HL-60 (cell line): Measurements from ENCODE around the gene THEM4.

ENCODE experiments used
- DNase-seq, 2 experiments: peaks; one replicate each; pipeline ENCODE4 v3.0.0-alpha.2; 2010 to 2020; ENCODE audit warnings: low read depth in 1 of 2, low spot score in 1 of 2
- H3K27ac ChIP-seq: fragments of 250-450 bp; sonication (Bioruptor Pico); replicated peaks from 2 replicates; pipeline ENCODE4 v1.5.1; 2020; ENCODE audit warnings: mild to moderate bottlenecking, moderate library complexity
- H3K27me3 ChIP-seq: fragments of 250-450 bp; sonication (Bioruptor Pico); 2 replicates; pipeline ENCODE4 v1.5.1; 2021; ENCODE audit warnings: mild to moderate bottlenecking, moderate library complexity; ENCODE audit not compliant: insufficient read depth, poor library complexity, severe bottlenecking
- H3K4me3 ChIP-seq: replicated peaks from 2 replicates; pipeline ENCODE4 v1.5.1; 2011; ENCODE audit warnings: mild to moderate bottlenecking, control low read depth, low read length; ENCODE audit not compliant: insufficient read depth
- GABPA ChIP-seq: IDR thresholded peaks from 2 replicates; pipeline ENCODE4 v1.6.1; 2012; ENCODE audit warnings: low read depth
- POLR2AphosphoS5 ChIP-seq: IDR thresholded peaks from 2 replicates; pipeline ENCODE4 v1.6.1; 2012; ENCODE audit warnings: low read depth
- SPI1 ChIP-seq: IDR thresholded peaks from 2 replicates; pipeline ENCODE4 v1.6.1; 2012; ENCODE audit warnings: low read depth, mild to moderate bottlenecking, borderline replicate concordance
- TF ChIP-seq, protein P1 (sequence below): IDR thresholded peaks from 2 replicates; pipeline ENCODE4 v1.6.1; 2012; ENCODE audit warnings: low read depth; ENCODE audit not compliant: insufficient replicate concordance
- TF ChIP-seq, protein P2 (sequence below): IDR thresholded peaks from one replicate; pipeline ENCODE4 v1.5.1; 2011; ENCODE audit warnings: low read length, control low read depth, inconsistent platforms; ENCODE audit not compliant: insufficient read depth

THEM4 gene

DNA sequence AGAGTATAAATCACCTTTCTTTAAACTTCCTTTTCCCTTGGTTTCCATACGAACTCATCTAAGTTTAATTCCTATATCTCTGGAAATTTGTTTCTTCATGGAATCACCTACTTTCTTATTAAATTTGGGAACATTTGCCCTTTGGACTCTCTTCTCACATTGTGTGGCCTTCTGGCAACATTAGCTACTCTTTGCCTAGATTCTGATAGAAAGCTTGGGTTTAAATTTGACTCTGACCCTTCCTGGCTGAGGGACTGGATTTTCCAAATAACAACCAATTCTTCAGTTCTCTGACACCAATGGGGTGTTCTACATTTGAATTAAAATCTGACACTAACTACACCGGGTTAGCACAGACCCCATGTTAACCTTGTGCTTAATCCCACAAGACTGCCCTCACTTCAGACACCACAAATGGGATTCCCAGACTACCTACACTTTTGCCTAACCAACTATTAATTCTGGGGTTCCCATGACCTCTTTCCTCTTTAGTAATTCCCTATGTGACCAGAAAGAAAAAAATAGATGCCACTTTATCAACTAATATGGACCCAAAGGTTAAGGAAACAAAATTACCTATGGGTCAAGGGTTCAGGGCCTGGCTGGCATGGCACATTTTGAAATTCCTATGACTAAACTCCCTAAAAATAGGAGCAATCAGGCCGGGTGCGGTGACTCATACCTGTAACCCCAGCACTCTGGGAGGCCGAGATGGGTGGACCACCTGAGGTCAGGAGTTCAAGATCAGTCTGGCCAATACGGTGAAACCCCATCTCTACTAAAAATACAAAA, 9.7 kb upstream of the THEM4 start:
- DNase-seq: no peak
- Histone ChIP-seq H3K4me3 (no peak overlapping the region), H3K27ac (peak overlapping the region; percentile 77), H3K27me3 (no peaks in the 10 kb centered on the region)
- no peak for TF ChIP-seq POLR2AphosphoS5
- TF ChIP-seq, protein P1, sequence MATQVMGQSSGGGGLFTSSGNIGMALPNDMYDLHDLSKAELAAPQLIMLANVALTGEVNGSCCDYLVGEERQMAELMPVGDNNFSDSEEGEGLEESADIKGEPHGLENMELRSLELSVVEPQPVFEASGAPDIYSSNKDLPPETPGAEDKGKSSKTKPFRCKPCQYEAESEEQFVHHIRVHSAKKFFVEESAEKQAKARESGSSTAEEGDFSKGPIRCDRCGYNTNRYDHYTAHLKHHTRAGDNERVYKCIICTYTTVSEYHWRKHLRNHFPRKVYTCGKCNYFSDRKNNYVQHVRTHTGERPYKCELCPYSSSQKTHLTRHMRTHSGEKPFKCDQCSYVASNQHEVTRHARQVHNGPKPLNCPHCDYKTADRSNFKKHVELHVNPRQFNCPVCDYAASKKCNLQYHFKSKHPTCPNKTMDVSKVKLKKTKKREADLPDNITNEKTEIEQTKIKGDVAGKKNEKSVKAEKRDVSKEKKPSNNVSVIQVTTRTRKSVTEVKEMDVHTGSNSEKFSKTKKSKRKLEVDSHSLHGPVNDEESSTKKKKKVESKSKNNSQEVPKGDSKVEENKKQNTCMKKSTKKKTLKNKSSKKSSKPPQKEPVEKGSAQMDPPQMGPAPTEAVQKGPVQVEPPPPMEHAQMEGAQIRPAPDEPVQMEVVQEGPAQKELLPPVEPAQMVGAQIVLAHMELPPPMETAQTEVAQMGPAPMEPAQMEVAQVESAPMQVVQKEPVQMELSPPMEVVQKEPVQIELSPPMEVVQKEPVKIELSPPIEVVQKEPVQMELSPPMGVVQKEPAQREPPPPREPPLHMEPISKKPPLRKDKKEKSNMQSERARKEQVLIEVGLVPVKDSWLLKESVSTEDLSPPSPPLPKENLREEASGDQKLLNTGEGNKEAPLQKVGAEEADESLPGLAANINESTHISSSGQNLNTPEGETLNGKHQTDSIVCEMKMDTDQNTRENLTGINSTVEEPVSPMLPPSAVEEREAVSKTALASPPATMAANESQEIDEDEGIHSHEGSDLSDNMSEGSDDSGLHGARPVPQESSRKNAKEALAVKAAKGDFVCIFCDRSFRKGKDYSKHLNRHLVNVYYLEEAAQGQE: no peak
- TF ChIP-seq, protein P2, sequence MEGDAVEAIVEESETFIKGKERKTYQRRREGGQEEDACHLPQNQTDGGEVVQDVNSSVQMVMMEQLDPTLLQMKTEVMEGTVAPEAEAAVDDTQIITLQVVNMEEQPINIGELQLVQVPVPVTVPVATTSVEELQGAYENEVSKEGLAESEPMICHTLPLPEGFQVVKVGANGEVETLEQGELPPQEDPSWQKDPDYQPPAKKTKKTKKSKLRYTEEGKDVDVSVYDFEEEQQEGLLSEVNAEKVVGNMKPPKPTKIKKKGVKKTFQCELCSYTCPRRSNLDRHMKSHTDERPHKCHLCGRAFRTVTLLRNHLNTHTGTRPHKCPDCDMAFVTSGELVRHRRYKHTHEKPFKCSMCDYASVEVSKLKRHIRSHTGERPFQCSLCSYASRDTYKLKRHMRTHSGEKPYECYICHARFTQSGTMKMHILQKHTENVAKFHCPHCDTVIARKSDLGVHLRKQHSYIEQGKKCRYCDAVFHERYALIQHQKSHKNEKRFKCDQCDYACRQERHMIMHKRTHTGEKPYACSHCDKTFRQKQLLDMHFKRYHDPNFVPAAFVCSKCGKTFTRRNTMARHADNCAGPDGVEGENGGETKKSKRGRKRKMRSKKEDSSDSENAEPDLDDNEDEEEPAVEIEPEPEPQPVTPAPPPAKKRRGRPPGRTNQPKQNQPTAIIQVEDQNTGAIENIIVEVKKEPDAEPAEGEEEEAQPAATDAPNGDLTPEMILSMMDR: no peak
- TF ChIP-seq SPI1: no peak
- TF ChIP-seq GABPA: no peak

DNA sequence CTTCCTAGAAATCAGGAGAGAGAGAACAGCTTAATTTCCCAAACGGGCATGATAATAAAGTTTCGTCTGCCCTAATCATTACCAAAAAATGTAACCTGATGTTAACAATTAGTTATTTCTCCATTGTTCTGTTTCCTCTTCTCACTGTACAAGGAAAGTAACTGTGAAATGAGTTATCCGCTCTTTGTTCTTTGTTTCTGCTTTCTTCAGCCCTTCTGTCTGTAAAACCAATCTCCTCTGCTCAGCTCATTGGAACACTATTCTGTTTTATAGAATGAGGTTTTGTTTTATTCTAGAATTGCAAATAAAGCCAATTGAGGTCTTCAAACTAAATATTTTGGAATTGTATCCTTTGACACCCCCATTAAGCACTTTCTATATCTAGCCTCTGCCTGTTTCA, 8.8 kb upstream of the THEM4 start:
- DNase-seq: no peak
- Histone ChIP-seq H3K27me3 (no peaks in the 10 kb centered on the region), H3K4me3 (no peak overlapping the region), H3K27ac (no peak overlapping the region; the same call in 1 of the 2 replicates)
- TF ChIP-seq POLR2AphosphoS5 (no peak), SPI1 (no peak), GABPA (no peak)
- TF ChIP-seq, protein P1: no peak
- TF ChIP-seq, protein P2: no peak

DNA sequence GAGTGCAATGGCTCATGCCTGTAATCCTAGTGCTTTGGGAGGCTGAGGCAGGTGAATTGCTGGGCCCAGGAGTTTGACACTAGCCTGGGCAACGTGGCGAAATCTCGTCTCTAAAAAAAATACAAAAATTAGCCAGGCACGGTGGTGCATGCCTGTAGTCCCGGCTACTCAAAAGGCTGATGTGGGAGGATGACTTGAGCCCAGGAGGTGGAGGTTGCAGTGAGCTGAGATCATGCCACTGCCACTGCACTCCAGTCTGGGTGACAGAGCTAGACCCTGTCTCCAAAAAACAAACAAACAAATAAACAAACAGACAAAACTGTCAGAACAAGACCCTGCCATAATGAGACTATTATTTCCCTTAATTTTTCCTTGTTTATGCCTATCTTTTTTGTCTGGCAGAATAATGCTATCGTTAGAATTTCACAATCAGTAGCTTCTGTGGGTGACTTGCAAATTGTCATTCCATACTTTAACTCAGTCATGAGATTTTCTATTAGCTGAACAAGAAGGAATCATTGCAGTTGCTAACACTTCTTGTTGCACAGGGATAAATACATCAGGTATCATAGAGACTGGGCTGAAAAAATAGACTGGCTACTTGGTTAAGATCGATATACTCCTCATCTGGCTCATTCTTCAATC, 7.5 kb upstream of the THEM4 start:
- H3K4me3 ChIP-seq: no peak overlapping the region
- no peaks in the 10 kb centered on the region for H3K27me3 ChIP-seq
- DNase-seq: peak in 1 of 2 experiments; percentile 42
- TF ChIP-seq, protein P1: no peak
- peak overlapping the region; percentile 53 for H3K27ac ChIP-seq
